ENCODE results near the gene DTNA.

Gene DTNA

GRCh38 chr18:34858188-34858587, 148.1 kb downstream of the DTNA start:
- no peak overlapping the region for H2AK5ac ChIP-seq (ENCODE audit: low read length, severe bottlenecking)
- no peak overlapping the region for H3K4ac ChIP-seq (ENCODE audit: low read depth in 1 of 2, low read length in 2 of 2)
- no peak overlapping the region for H3K9ac ChIP-seq (ENCODE audit: low read length)
- WGBS = 96% methylated on average over 5 of the region's 5 CpGs
- no peak overlapping the region for H4K8ac ChIP-seq (ENCODE audit: low read length)
- H2BK5ac ChIP-seq (ENCODE audit: low read depth, low read length, poor library complexity, severe bottlenecking) = no peak overlapping the region
- no peak overlapping the region for H3K4me3 ChIP-seq (ENCODE audit: insufficient read depth in 1 of 2, low read depth in 1 of 2, low read length in 2 of 2)
- H2BK12ac ChIP-seq (ENCODE audit: low read length in 2 of 2) = no peak overlapping the region
- H2BK120ac ChIP-seq (ENCODE audit: low read depth, low read length) = no peak overlapping the region
- H3K79me1 ChIP-seq (replicated peaks; ENCODE audit: low read length, poor library complexity, severe bottlenecking) = no peaks in the 10 kb centered on the region
- no peak for DNase-seq
- no peaks in the 10 kb centered on the region for H3K4me1 ChIP-seq (ENCODE audit: control insufficient read depth, insufficient read depth, low read depth, low read length)
- H2AFZ ChIP-seq (ENCODE audit: low read depth, low read length) = no peak overlapping the region
- peaks cover 0 to 86% of the 10 kb centered on the region in 2 experiments for H3K36me3 ChIP-seq (ENCODE audit: control insufficient read depth in 1 of 2, insufficient read depth in 2 of 2, low read depth in 1 of 2, low read length in 2 of 2)
- H3K9me3 ChIP-seq (ENCODE audit: control insufficient read depth, low read length) = no peaks in the 10 kb centered on the region
- H4K91ac ChIP-seq (ENCODE audit: low read length) = no peak overlapping the region
- no peak overlapping the region for H2BK15ac ChIP-seq (ENCODE audit: low read depth, poor library complexity, severe bottlenecking)
- H3K14ac ChIP-seq (ENCODE audit: low read length in 2 of 2) = no peak overlapping the region
- no peak overlapping the region for H3K23ac ChIP-seq (ENCODE audit: low read length in 2 of 2)
- no peak overlapping the region for H3K18ac ChIP-seq (ENCODE audit: low read depth in 1 of 2, low read length in 2 of 2)
- no peak overlapping the region for H3K27ac ChIP-seq (ENCODE audit: low read length, poor library complexity, severe bottlenecking)
- H3K4me2 ChIP-seq (ENCODE audit: low read length, poor library complexity, severe bottlenecking) = no peak overlapping the region
- H3K27me3 ChIP-seq (ENCODE audit: control insufficient read depth in 1 of 2, insufficient read depth in 1 of 2, low read length in 2 of 2) = no peaks in the 10 kb centered on the region

DNA sequence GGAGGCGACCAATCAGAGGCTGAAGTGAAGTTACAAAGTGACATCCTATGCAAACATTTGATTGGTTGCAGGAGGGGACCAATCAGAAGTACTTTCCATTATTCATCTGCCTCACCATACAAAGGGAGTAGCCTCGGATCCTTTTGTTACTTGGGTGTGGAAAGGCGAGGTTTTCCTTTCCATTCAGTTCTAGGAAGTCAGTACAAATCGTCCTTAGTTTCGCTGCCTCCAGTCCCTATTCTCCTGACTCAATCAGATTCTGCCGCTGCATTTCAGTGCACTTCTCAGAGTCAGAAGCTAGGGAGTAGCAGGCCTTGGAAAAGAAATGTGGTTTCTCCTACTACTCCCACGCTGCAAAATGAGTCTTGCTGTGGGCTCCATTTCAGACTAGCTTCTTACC, 149.4 kb downstream of the DTNA start:
- Histone ChIP-seq H3K18ac (ENCODE audit: low read depth in 1 of 2, low read length in 2 of 2) (no peak overlapping the region), H2BK15ac (ENCODE audit: low read depth, poor library complexity, severe bottlenecking) (no peak overlapping the region), H3K4me1 (ENCODE audit: control insufficient read depth, insufficient read depth, low read depth, low read length) (no peaks in the 10 kb centered on the region), H3K23ac (ENCODE audit: low read length in 2 of 2) (no peak overlapping the region), H3K27ac (ENCODE audit: low read length, poor library complexity, severe bottlenecking) (no peak overlapping the region), H3K4me3 (ENCODE audit: insufficient read depth in 1 of 2, low read depth in 1 of 2, low read length in 2 of 2) (no peak overlapping the region), H3K4me2 (ENCODE audit: low read length, poor library complexity, severe bottlenecking) (no peak overlapping the region), H2AFZ (ENCODE audit: low read depth, low read length) (no peak overlapping the region), H3K4ac (ENCODE audit: low read depth in 1 of 2, low read length in 2 of 2) (no peak overlapping the region), H4K91ac (ENCODE audit: low read length) (no peak overlapping the region), H3K27me3 (ENCODE audit: control insufficient read depth in 1 of 2, insufficient read depth in 1 of 2, low read length in 2 of 2) (no peaks in the 10 kb centered on the region), H3K79me1 (replicated peaks; ENCODE audit: low read length, poor library complexity, severe bottlenecking) (no peaks in the 10 kb centered on the region), H3K14ac (ENCODE audit: low read length in 2 of 2) (no peak overlapping the region), H3K36me3 (ENCODE audit: control insufficient read depth in 1 of 2, insufficient read depth in 2 of 2, low read depth in 1 of 2, low read length in 2 of 2) (peaks cover 0 to 87% of the 10 kb centered on the region in 2 experiments), H3K9me3 (ENCODE audit: control insufficient read depth, low read length) (no peaks in the 10 kb centered on the region), H4K8ac (ENCODE audit: low read length) (no peak overlapping the region), H2AK5ac (ENCODE audit: low read length, severe bottlenecking) (no peak overlapping the region), H3K9ac (ENCODE audit: low read length) (no peak overlapping the region), H2BK5ac (ENCODE audit: low read depth, low read length, poor library complexity, severe bottlenecking) (no peak overlapping the region), H2BK12ac (ENCODE audit: low read length in 2 of 2) (no peak overlapping the region), H2BK120ac (ENCODE audit: low read depth, low read length) (no peak overlapping the region)
- DNase-seq = no peak
- WGBS = 96% methylated on average over 7 of the region's 7 CpGs

GRCh38 chr18:34862561-34862960, 152.5 kb downstream of the DTNA start:
- Histone ChIP-seq H2AFZ (ENCODE audit: low read depth, low read length) (no peak overlapping the region), H4K8ac (ENCODE audit: low read length) (no peak overlapping the region), H3K4me1 (ENCODE audit: control insufficient read depth, insufficient read depth, low read depth, low read length) (no peaks in the 10 kb centered on the region), H3K9me3 (ENCODE audit: control insufficient read depth, low read length) (no peaks in the 10 kb centered on the region), H2BK12ac (ENCODE audit: low read length in 2 of 2) (no peak overlapping the region), H3K9ac (ENCODE audit: low read length) (no peak overlapping the region), H3K36me3 (ENCODE audit: control insufficient read depth in 1 of 2, insufficient read depth in 2 of 2, low read depth in 1 of 2, low read length in 2 of 2) (peaks cover 0 to 84% of the 10 kb centered on the region in 2 experiments), H3K4me2 (ENCODE audit: low read length, poor library complexity, severe bottlenecking) (no peak overlapping the region), H2BK120ac (ENCODE audit: low read depth, low read length) (no peak overlapping the region), H3K23ac (ENCODE audit: low read length in 2 of 2) (no peak overlapping the region), H3K18ac (ENCODE audit: low read depth in 1 of 2, low read length in 2 of 2) (no peak overlapping the region), H2BK15ac (ENCODE audit: low read depth, poor library complexity, severe bottlenecking) (no peak overlapping the region), H2AK5ac (ENCODE audit: low read length, severe bottlenecking) (no peak overlapping the region), H3K27me3 (ENCODE audit: control insufficient read depth in 1 of 2, insufficient read depth in 1 of 2, low read length in 2 of 2) (no peaks in the 10 kb centered on the region), H4K91ac (ENCODE audit: low read length) (no peak overlapping the region), H3K79me1 (replicated peaks; ENCODE audit: low read length, poor library complexity, severe bottlenecking) (no peaks in the 10 kb centered on the region), H3K27ac (ENCODE audit: low read length, poor library complexity, severe bottlenecking) (no peak overlapping the region), H3K4ac (ENCODE audit: low read depth in 1 of 2, low read length in 2 of 2) (no peak overlapping the region), H3K14ac (ENCODE audit: low read length in 2 of 2) (no peak overlapping the region), H2BK5ac (ENCODE audit: low read depth, low read length, poor library complexity, severe bottlenecking) (no peak overlapping the region), H3K4me3 (ENCODE audit: insufficient read depth in 1 of 2, low read depth in 1 of 2, low read length in 2 of 2) (no peak overlapping the region)
- DNase-seq = no peak
- WGBS = 100% methylated on average over 1 of the region's 3 CpGs

GRCh38 chr18:34863702-34864101, 153.6 kb downstream of the DTNA start:
- no peaks in the 10 kb centered on the region for H3K27me3 ChIP-seq (ENCODE audit: control insufficient read depth in 1 of 2, insufficient read depth in 1 of 2, low read length in 2 of 2)
- no peak overlapping the region for H3K27ac ChIP-seq (ENCODE audit: low read length, poor library complexity, severe bottlenecking)
- H2BK120ac ChIP-seq (ENCODE audit: low read depth, low read length) = no peak overlapping the region
- no peak overlapping the region for H4K8ac ChIP-seq (ENCODE audit: low read length)
- H4K91ac ChIP-seq (ENCODE audit: low read length) = no peak overlapping the region
- H3K9me3 ChIP-seq (ENCODE audit: control insufficient read depth, low read length) = no peaks in the 10 kb centered on the region
- H3K18ac ChIP-seq (ENCODE audit: low read depth in 1 of 2, low read length in 2 of 2) = no peak overlapping the region
- no peak overlapping the region for H3K4ac ChIP-seq (ENCODE audit: low read depth in 1 of 2, low read length in 2 of 2)
- no peak overlapping the region for H2AK5ac ChIP-seq (ENCODE audit: low read length, severe bottlenecking)
- WGBS = 92% methylated on average over 3 of the region's 3 CpGs
- no peak overlapping the region for H3K4me3 ChIP-seq (ENCODE audit: insufficient read depth in 1 of 2, low read depth in 1 of 2, low read length in 2 of 2)
- DNase-seq = no peak
- H3K9ac ChIP-seq (ENCODE audit: low read length) = no peak overlapping the region
- H2AFZ ChIP-seq (ENCODE audit: low read depth, low read length) = no peak overlapping the region
- H2BK12ac ChIP-seq (ENCODE audit: low read length in 2 of 2) = no peak overlapping the region
- H3K79me1 ChIP-seq (replicated peaks; ENCODE audit: low read length, poor library complexity, severe bottlenecking) = no peaks in the 10 kb centered on the region
- no peak overlapping the region for H3K23ac ChIP-seq (ENCODE audit: low read length in 2 of 2)
- no peak overlapping the region for H2BK5ac ChIP-seq (ENCODE audit: low read depth, low read length, poor library complexity, severe bottlenecking)
- H3K14ac ChIP-seq (ENCODE audit: low read length in 2 of 2) = no peak overlapping the region
- H3K4me2 ChIP-seq (ENCODE audit: low read length, poor library complexity, severe bottlenecking) = no peak overlapping the region
- peaks cover 0 to 73% of the 10 kb centered on the region in 2 experiments for H3K36me3 ChIP-seq (ENCODE audit: control insufficient read depth in 1 of 2, insufficient read depth in 2 of 2, low read depth in 1 of 2, low read length in 2 of 2)
- H3K4me1 ChIP-seq (ENCODE audit: control insufficient read depth, insufficient read depth, low read depth, low read length) = no peaks in the 10 kb centered on the region
- H2BK15ac ChIP-seq (ENCODE audit: low read depth, poor library complexity, severe bottlenecking) = no peak overlapping the region
